Kidney (tissue), 14 donors: ENCODE results near the gene BSG. TPM values are rescaled to one million over a fixed set of nuclear protein-coding genes. Genes with fewer than 3 reads are reported as not detected.

Experiments
- DNase-seq, 5 donors: peaks; one replicate each; pipeline ENCODE4 v3.0.0-alpha.2; 2013 to 2020
- FAIRE-seq: peaks from 2 replicates; lab custom pipeline; 2012; peaks lifted over from hg19 to GRCh38; lab: Jason Lieb, UNC
- H3K27ac ChIP-seq, 2 donors: one replicate each; pipeline ENCODE4 v1.7.0; 2013; ENCODE audit warnings: low read depth in 2 of 2, low read length in 2 of 2, inconsistent platforms in 1 of 2
- H3K27me3 ChIP-seq: one replicate; pipeline ENCODE4 v1.7.1; 2013; ENCODE audit warnings: low read length, inconsistent platforms; ENCODE audit not compliant: control insufficient read depth, insufficient read depth
- H3K36me3 ChIP-seq, 3 donors: one replicate each; pipeline versions ENCODE4 v1.7.0 to v1.7.1; 2013; ENCODE audit warnings: low read length in 3 of 3, control low read depth in 1 of 3, inconsistent platforms in 1 of 3; ENCODE audit not compliant: insufficient read depth in 3 of 3, control insufficient read depth in 2 of 3
- H3K4me1 ChIP-seq, 3 donors: one replicate each; pipeline versions ENCODE4 v1.7.0 to v1.7.1; 2013; ENCODE audit warnings: low read length in 3 of 3, inconsistent platforms in 1 of 3, low read depth in 1 of 3; ENCODE audit not compliant: control insufficient read depth in 2 of 3, insufficient read depth in 2 of 3
- H3K4me3 ChIP-seq, 3 donors: one replicate each; pipeline versions ENCODE4 v1.7.0 to v1.8.1; 2013; ENCODE audit warnings: low read length in 3 of 3, control low read depth in 1 of 3, inconsistent platforms in 1 of 3
- H3K9ac ChIP-seq, 3 donors: one replicate each; pipeline versions ENCODE4 v1.7.0 to v1.7.1; 2013; ENCODE audit warnings: low read length in 3 of 3, control low read depth in 1 of 3, inconsistent platforms in 1 of 3
- H3K9me3 ChIP-seq, 3 donors: one replicate each; pipeline versions ENCODE4 v1.7.0 to v1.7.1; 2013; ENCODE audit warnings: low read length in 3 of 3, control low read depth in 1 of 3, inconsistent platforms in 1 of 3; ENCODE audit not compliant: control insufficient read depth in 2 of 3, insufficient read depth in 1 of 3
- CTCF ChIP-seq: IDR thresholded peaks from 3 replicates; pipeline ENCODE4 v1.5.1; 2012; ENCODE audit warnings: mild to moderate bottlenecking, moderate library complexity, borderline replicate concordance; ENCODE audit not compliant: insufficient read depth; ENCODE audit errors: extremely low read depth
- intact Hi-C: fragments of 100-400 bp; cut with DNase I; formaldehyde crosslinking; loops from one replicate; pipeline ENCODE4 v1.11.1; 2022
- polyA plus RNA-seq: library from polyadenylated mRNA; stranded (reverse); fragments of 350-450 nt; fragmentation: Illumina TruSeq; extraction: RNeasy Lipid Tissue Mini Kit (QIAGEN cat#74804); gene quantifications from one replicate; pipeline ENCODE4 v1.2.3, GENCODE V29; 2014; ENCODE audit warnings: low read depth, low replicate concordance; ENCODE audit not compliant: insufficient read depth
- total RNA-seq: library from RNA; stranded (reverse); fragmentation: NEBNext Ultra II Directional; extraction: Animal tissue kit (Norgen Biotek cat#: 25700); gene quantifications from one replicate; pipeline ENCODE4 v1.2.1, GENCODE V29; 2021
- donor health status: control.
- donor health status: control.
- donor health status: control.
- donor health status: control.
- donor health status: control.
- donor health status: DM: yes; HTN: yes; CAD: no.
- donor health status: Normal renal cell carcinoma (clear cell type).

BSG gene
- total and polyA plus RNA-seq, 2 donors from 2014 or later: 554 to 984 TPM

- H3K9ac ChIP-seq: peak overlapping the region; percentile 46 to 54 (median 47)
- H3K9me3 ChIP-seq: no peaks in the 10 kb centered on the region
- FAIRE-seq (no peak), DNase-seq (peak in 3 of 5 donors; percentile 59 to 79 (median 78))
- H3K27me3 ChIP-seq: no peaks in the 10 kb centered on the region
- H3K36me3 ChIP-seq: no peaks in the 10 kb centered on the region
- peak overlapping the region; percentile 64 to 69 (median 65) for H3K4me3 ChIP-seq
- intact Hi-C loops: no loop called here
- peaks cover 0 to 28% (median 9%) of the 10 kb centered on the region in 3 donors for H3K4me1 ChIP-seq
- TF ChIP-seq CTCF: no peak
- peak overlapping the region; percentile 2 to 16 for H3K27ac ChIP-seq
Observed at GRCh38 chr19:571566-571974, 826 bp upstream of the BSG start.

GRCh38 chr19:572743-573518, 535 bp downstream of the BSG start:
- Histone ChIP-seq H3K4me3 (peak overlapping the region; percentile 53 to 84 (median 75)), H3K4me1 (peaks cover 0 to 36% (median 9%) of the 10 kb centered on the region in 3 donors), H3K27ac (peak overlapping the region; percentile 83 to 89), H3K9me3 (no peaks in the 10 kb centered on the region), H3K36me3 (no peaks in the 10 kb centered on the region), H3K9ac (peak overlapping the region; percentile 2 to 74 (median 63)), H3K27me3 (no peaks in the 10 kb centered on the region)
- TF ChIP-seq CTCF: no peak
- peak in 3 of 5 donors; percentile 66 to 90 (median 87) for DNase-seq
- FAIRE-seq: no peak
- intact Hi-C loops: no loop called here

GRCh38 chr19:573519-573825, 1.1 kb downstream of the BSG start:
- FAIRE-seq (no peak), DNase-seq (peak in 1 of 5 donors; percentile 71)
- Histone ChIP-seq H3K36me3 (no peaks in the 10 kb centered on the region), H3K27me3 (no peaks in the 10 kb centered on the region), H3K4me1 (peaks cover 0 to 36% (median 9%) of the 10 kb centered on the region in 3 donors), H3K4me3 (peak overlapping the region; percentile 53 to 84 (median 75)), H3K9ac (peak overlapping the region; percentile 2 to 74 (median 63)), H3K27ac (peak overlapping the region; percentile 83 to 89), H3K9me3 (no peaks in the 10 kb centered on the region)
- intact Hi-C loops: no loop called here
- TF ChIP-seq CTCF: no peak
